AG04450 (cell line): ENCODE data around the gene CDH4. TPM values are rescaled to one million over a fixed set of nuclear protein-coding genes. Genes with fewer than 3 reads are reported as not detected.

ENCODE experiments used
- CTCF ChIA-PET: fragments of 300-600, 350-600 bp; formaldehyde crosslinking; extraction: SDS; loops from one replicate; lab custom pipeline; 2022; ENCODE audit warnings: antibody characterized with exemption, inconsistent platforms; lab: Charles Lee
- POLR2A ChIA-PET: fragments of 350-600 bp; formaldehyde crosslinking; extraction: SDS; loops from one replicate; lab custom pipeline; 2021; ENCODE audit warnings: antibody characterized with exemption, inconsistent platforms; lab: Yijun Ruan, JAX
- DNase-seq: peaks from one replicate; pipeline ENCODE4 v3.0.0-alpha.2; 2011; ENCODE audit warnings: low read depth, low spot score
- H3K27ac ChIP-seq: one replicate; pipeline ENCODE4 v1.5.1; 2012; ENCODE audit warnings: low read depth, low read length, control low read depth
- H3K27me3 ChIP-seq: one replicate; pipeline ENCODE4 v1.6.0; 2012; ENCODE audit warnings: low read length; ENCODE audit not compliant: control insufficient read depth, insufficient read depth
- H3K4me3 ChIP-seq: 2 replicates; pipeline ENCODE4 v1.5.1; 2011; ENCODE audit warnings: mild to moderate bottlenecking, low read depth, low read length, control low read depth
- H3K9me3 ChIP-seq: 2 replicates; pipeline ENCODE4 v1.5.1; 2012; ENCODE audit warnings: low read length; ENCODE audit not compliant: control insufficient read depth, insufficient read depth
- polyA plus RNA-seq: library from polyadenylated mRNA; depleted of rRNA; stranded (reverse); fragments of >200 nt; gene quantifications from 2 replicates; pipeline ENCODE4 v1.2.3, GENCODE V29; 2011
- TF ChIP-seq, protein P1 (sequence below): IDR thresholded peaks from 2 replicates; pipeline ENCODE4 v1.5.1; 2011; ENCODE audit warnings: low read depth, low read length, control low read depth, inconsistent platforms

Gene CDH4
- polyA plus RNA-seq, 1 experiment: 1.6 TPM

DNA sequence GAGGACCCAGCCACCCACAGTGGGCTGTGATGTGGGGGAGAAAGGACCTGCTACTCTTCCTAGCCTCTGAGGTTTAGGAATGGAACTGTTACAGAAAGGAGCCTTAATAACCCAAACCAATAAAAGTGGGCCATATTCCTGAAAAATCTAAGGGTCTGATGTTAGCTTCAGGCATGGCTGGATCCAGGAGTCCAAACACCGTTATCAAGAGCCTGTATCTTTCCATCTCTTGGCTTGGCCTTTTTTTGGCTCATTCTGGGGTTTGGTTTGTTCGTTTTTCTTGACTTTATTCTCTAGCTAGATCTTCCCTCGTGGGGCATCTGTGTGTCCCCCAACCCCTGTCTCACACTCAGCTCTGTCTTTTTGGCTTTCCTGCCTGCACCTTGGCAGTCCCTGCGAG lies 38.7 kb downstream of the CDH4 start:
- no peak for DNase-seq
- Histone ChIP-seq H3K9me3 (peaks cover 19% of the 10 kb centered on the region), H3K4me3 (no peak overlapping the region), H3K27me3 (no peaks in the 10 kb centered on the region), H3K27ac (no peak overlapping the region)
- POLR2A ChIA-PET: no interaction called here
- CTCF ChIA-PET: no interaction called here
- TF ChIP-seq, protein P1, sequence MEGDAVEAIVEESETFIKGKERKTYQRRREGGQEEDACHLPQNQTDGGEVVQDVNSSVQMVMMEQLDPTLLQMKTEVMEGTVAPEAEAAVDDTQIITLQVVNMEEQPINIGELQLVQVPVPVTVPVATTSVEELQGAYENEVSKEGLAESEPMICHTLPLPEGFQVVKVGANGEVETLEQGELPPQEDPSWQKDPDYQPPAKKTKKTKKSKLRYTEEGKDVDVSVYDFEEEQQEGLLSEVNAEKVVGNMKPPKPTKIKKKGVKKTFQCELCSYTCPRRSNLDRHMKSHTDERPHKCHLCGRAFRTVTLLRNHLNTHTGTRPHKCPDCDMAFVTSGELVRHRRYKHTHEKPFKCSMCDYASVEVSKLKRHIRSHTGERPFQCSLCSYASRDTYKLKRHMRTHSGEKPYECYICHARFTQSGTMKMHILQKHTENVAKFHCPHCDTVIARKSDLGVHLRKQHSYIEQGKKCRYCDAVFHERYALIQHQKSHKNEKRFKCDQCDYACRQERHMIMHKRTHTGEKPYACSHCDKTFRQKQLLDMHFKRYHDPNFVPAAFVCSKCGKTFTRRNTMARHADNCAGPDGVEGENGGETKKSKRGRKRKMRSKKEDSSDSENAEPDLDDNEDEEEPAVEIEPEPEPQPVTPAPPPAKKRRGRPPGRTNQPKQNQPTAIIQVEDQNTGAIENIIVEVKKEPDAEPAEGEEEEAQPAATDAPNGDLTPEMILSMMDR: no peak

- DNase-seq: no peak
- TF ChIP-seq, protein P1: no peak
- ChIA-PET POLR2A (no interaction called here), CTCF (no interaction called here)
- H3K9me3 ChIP-seq: peaks cover 20% of the 10 kb centered on the region
- H3K27me3 ChIP-seq: no peaks in the 10 kb centered on the region
- H3K27ac ChIP-seq: no peak overlapping the region
- no peak overlapping the region for H3K4me3 ChIP-seq
These were observed 39.2 kb downstream of the CDH4 start for GRCh38 chr20:61291166-61291829.

GRCh38 chr20:61292391-61292790 lies 40.3 kb downstream of the CDH4 start:
- ChIA-PET CTCF (no interaction called here), POLR2A (no interaction called here)
- Histone ChIP-seq H3K27me3 (no peaks in the 10 kb centered on the region), H3K9me3 (peaks cover 21% of the 10 kb centered on the region), H3K4me3 (no peak overlapping the region), H3K27ac (no peak overlapping the region)
- TF ChIP-seq, protein P1: no peak
- DNase-seq: no peak

DNA sequence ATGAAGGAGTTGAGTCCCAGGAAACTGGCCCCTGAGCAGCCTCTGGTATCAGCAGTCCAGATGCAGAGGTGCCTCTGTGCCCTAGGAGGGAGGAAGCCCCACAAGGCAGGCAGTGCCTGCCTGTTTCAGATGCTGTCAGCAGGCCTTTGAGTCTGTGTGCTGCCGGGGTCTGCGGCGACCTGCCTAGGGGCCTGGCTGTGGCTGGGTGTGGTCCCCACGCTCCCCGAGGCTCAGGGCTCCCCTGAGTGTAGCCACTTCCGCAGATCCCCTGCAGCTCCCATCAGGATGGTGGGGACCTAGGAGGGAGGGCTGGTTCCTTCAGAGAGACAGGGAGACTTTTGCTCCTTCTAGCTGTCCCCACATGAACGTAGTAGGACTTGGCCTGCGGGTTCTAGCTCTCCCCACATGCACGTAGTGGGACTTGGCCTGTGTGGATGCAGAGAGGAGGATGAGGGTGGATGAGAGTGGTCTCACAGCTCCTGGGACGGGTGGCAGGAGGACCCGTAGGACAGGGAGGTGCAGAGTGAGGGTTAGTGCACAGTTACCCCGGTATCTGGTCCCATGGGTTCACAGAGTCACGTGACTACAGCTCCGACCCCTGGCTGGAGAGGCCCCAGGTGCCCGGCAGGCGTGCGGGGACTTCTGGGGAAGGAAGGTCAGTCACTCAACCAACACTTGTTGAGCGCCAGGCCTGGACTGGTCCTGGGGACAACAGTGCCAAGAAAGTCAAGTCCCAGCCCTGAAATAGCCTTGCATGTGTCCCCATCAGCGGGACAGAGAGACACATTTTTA lies 41.0 kb downstream of the CDH4 start:
- POLR2A ChIA-PET: no interaction called here
- Histone ChIP-seq H3K9me3 (peaks cover 27% of the 10 kb centered on the region), H3K4me3 (no peak overlapping the region), H3K27ac (no peak overlapping the region), H3K27me3 (no peaks in the 10 kb centered on the region)
- CTCF ChIA-PET: no interaction called here
- no peak for DNase-seq
- TF ChIP-seq, protein P1: no peak

DNA sequence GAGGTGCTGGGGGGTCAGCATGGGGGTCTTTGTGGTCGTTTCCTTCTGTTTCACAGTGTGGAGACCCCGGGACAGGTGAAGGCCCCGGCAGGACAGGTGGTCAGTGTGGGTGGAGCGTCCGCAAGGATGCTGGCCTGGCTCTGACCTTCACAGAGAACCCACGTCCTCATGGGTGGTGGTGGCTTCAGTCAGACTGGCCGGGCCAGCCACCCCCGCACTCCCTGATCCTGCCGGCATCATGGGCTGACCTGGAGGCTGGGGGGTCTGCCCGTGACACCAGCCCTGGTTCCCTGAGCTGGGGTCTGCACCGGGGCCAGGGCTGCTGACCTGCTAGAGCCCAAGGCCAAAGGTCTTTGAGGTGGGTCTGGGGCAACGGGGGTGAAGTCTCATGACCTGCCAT lies 41.9 kb downstream of the CDH4 start:
- CTCF ChIA-PET: no interaction called here
- H3K27ac ChIP-seq: no peak overlapping the region
- POLR2A ChIA-PET: no interaction called here
- H3K9me3 ChIP-seq: peaks cover 21% of the 10 kb centered on the region
- DNase-seq: no peak
- no peak overlapping the region for H3K4me3 ChIP-seq
- H3K27me3 ChIP-seq: no peaks in the 10 kb centered on the region
- TF ChIP-seq, protein P1: no peak
